ENCODE results near the gene TMX4.

DNA sequence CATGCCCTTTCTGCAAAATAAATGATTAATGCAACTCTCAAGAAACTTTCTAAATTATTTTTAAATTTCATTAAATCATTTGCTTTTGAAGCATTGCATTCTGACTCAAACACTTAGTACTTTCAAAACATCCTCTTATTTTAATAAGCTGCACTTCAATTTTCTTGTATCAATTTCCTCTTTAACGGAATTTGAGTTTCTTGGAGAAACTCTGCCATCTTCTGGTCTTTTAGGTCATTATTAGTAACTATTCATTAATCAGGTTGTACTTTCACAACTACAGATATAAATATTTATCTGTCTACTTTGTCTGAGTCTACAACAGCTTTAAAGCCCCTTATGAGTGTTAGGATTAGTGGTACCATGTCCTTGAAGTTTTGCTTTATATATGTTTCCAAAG, 30.2 kb downstream of the TMX4 start:
- TF ChIP-seq, protein P1, sequence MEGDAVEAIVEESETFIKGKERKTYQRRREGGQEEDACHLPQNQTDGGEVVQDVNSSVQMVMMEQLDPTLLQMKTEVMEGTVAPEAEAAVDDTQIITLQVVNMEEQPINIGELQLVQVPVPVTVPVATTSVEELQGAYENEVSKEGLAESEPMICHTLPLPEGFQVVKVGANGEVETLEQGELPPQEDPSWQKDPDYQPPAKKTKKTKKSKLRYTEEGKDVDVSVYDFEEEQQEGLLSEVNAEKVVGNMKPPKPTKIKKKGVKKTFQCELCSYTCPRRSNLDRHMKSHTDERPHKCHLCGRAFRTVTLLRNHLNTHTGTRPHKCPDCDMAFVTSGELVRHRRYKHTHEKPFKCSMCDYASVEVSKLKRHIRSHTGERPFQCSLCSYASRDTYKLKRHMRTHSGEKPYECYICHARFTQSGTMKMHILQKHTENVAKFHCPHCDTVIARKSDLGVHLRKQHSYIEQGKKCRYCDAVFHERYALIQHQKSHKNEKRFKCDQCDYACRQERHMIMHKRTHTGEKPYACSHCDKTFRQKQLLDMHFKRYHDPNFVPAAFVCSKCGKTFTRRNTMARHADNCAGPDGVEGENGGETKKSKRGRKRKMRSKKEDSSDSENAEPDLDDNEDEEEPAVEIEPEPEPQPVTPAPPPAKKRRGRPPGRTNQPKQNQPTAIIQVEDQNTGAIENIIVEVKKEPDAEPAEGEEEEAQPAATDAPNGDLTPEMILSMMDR (IDR thresholded peaks at IDR 0.05; ENCODE audit: low read length) = no peak
- no peak for TF ChIP-seq EZH2 (IDR thresholded peaks at IDR 0.05; ENCODE audit: borderline replicate concordance, low read length)

Measured in OCI-LY1 (cell line).